Neural cell (in vitro differentiated cells): ENCODE data around the gene STK24.
A peak's percentile ranks its signal among the peaks of the same experiment; 100 is the strongest.

Experiments used
- CTCF ChIP-seq: fragments of 450-650 bp; IDR thresholded peaks from 2 replicates; pipeline ENCODE4 v1.5.1; 2014; ENCODE audit warnings: antibody characterized with exemption, mild to moderate bottlenecking, moderate library complexity; ENCODE audit not compliant: poor library complexity, severe bottlenecking
- TAF1 ChIP-seq: IDR thresholded peaks from 2 replicates; pipeline ENCODE4 v1.6.1; 2012; ENCODE audit warnings: low read depth

- no peak for TF ChIP-seq TAF1
- TF ChIP-seq CTCF = peak; percentile 92
Observed at GRCh38 chr13:98445340-98446233, 131.3 kb downstream of the STK24 start.
